Stomach smooth muscle (tissue), 2 donors: ENCODE measurements around the gene MT1B.
"Not testable (repeated sequence)": the region's sequence is repeated elsewhere in the genome, so short reads cannot be mapped to it uniquely, and the experiment has no call there.

Experiments used
- H3K27ac ChIP-seq: one replicate; pipeline ENCODE4 v1.7.0; 2013; ENCODE audit warnings: mild to moderate bottlenecking, low read length, inconsistent platforms
- H3K27me3 ChIP-seq, 2 donors: one replicate each; pipeline ENCODE4 v1.7.0; 2013; ENCODE audit warnings: low read length in 2 of 2; ENCODE audit not compliant: insufficient read depth in 2 of 2, control insufficient read depth in 1 of 2
- H3K36me3 ChIP-seq, 2 donors: one replicate each; pipeline ENCODE4 v1.7.0; 2013; ENCODE audit warnings: low read length in 2 of 2; ENCODE audit not compliant: control insufficient read depth in 2 of 2, insufficient read depth in 2 of 2
- H3K4me1 ChIP-seq: one replicate; pipeline ENCODE4 v1.7.0; 2013; ENCODE audit warnings: low read length; ENCODE audit not compliant: control insufficient read depth, insufficient read depth
- H3K4me3 ChIP-seq, 2 donors: one replicate each; pipeline ENCODE4 v1.7.0; 2013; ENCODE audit warnings: low read length in 2 of 2
- H3K9ac ChIP-seq, 2 donors: one replicate each; pipeline ENCODE4 v1.7.0; 2013; ENCODE audit warnings: low read length in 2 of 2, mild to moderate bottlenecking in 1 of 2
- H3K9me3 ChIP-seq, 2 donors: one replicate each; pipeline ENCODE4 v1.7.0; 2013; ENCODE audit warnings: low read length in 2 of 2; ENCODE audit not compliant: control insufficient read depth in 2 of 2
- donor health status: healthy.
- donor health status: Pancreatic carcinoma.

The MT1B gene

GRCh38 chr16:56669005-56669839, 17.5 kb downstream of the MT1B start, which contains the start of gene MT1H:
MT1H (plus strand) TSS chr16:56669814; CDS start chr16:56669885, 71 bp downstream.
- H3K9me3 ChIP-seq, result no peaks in the 10 kb centered on the region
- no peak within 1 kb of the TSS for H3K9ac ChIP-seq
- no peak within 1 kb of the TSS for H3K27ac ChIP-seq
- peaks cover 45 to 51% of the 10 kb centered on the region in 2 donors for H3K27me3 ChIP-seq
- peaks cover 14% of the 10 kb centered on the region for H3K4me1 ChIP-seq
- no peaks in the 10 kb centered on the region for H3K36me3 ChIP-seq
- H3K4me3 ChIP-seq, result no peak within 1 kb of the TSS

- H3K27me3 ChIP-seq, result peaks cover 40 to 54% of the 10 kb centered on the region in 2 donors
These were observed 18.3 kb downstream of the MT1B start for GRCh38 chr16:56669840-56670619.

DNA sequence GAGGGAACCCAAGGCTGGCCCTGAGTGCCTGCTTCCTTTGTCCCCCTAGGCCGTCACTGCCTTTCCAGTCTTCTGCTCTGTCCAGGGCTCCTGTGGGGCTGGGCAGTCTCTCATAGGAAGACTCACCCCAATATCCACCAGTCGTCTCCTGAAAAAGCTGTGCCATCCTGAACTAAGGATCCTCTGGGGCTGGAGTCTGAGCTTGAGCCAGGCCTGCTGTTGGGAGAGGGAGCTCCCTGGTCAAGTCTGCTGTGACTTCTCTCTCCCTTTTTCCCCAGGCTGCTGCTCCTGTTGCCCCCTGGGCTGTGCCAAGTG, 18.9 kb downstream of the MT1B start:
- H3K9me3 ChIP-seq, result no peaks in the 10 kb centered on the region
- peaks cover 42 to 60% of the 10 kb centered on the region in 2 donors for H3K27me3 ChIP-seq
- no peak overlapping the region for H3K4me3 ChIP-seq
- no peaks in the 10 kb centered on the region for H3K36me3 ChIP-seq
- H3K4me1 ChIP-seq, result peaks cover 14% of the 10 kb centered on the region
- H3K27ac ChIP-seq, result no peak overlapping the region
- no peak overlapping the region for H3K9ac ChIP-seq

More at GRCh38 chr16:56669840-56670619, 18.3 kb downstream of the MT1B start:
- H3K9me3 ChIP-seq, result no peaks in the 10 kb centered on the region
- no peak overlapping the region for H3K27ac ChIP-seq
- H3K4me1 ChIP-seq, result peaks cover 14% of the 10 kb centered on the region
- no peak overlapping the region for H3K9ac ChIP-seq
- no peak overlapping the region for H3K4me3 ChIP-seq
- H3K36me3 ChIP-seq, result no peaks in the 10 kb centered on the region

GRCh38 chr16:56671691-56672090, 20.0 kb downstream of the MT1B start:
- not testable (repeated sequence) for H3K27ac ChIP-seq, H3K9me3 ChIP-seq, H3K4me3 ChIP-seq, H3K9ac ChIP-seq, H3K36me3 ChIP-seq
- Histone ChIP-seq H3K4me1 (peaks cover 17% of the 10 kb centered on the region), H3K27me3 (peaks cover 47 to 67% of the 10 kb centered on the region in 2 donors)

- H3K4me3 ChIP-seq, result not testable (repeated sequence)
These were observed 20.5 kb downstream of the MT1B start for GRCh38 chr16:56672171-56672570.

GRCh38 chr16:56672761-56673536, 21.3 kb downstream of the MT1B start:
- Histone ChIP-seq H3K4me1 (peaks cover 15% of the 10 kb centered on the region), H3K36me3 (no peaks in the 10 kb centered on the region), H3K27ac (no peak overlapping the region), H3K27me3 (peaks cover 40 to 55% of the 10 kb centered on the region in 2 donors), H3K9me3 (no peaks in the 10 kb centered on the region), H3K9ac (no peak overlapping the region), H3K4me3 (no peak overlapping the region)

More at GRCh38 chr16:56672171-56672570, 20.5 kb downstream of the MT1B start:
- H3K27ac ChIP-seq, H3K36me3 ChIP-seq, H3K9ac ChIP-seq, H3K9me3 ChIP-seq: not testable (repeated sequence)
- peaks cover 17% of the 10 kb centered on the region for H3K4me1 ChIP-seq
- H3K27me3 ChIP-seq, result peaks cover 46 to 62% of the 10 kb centered on the region in 2 donors

GRCh38 chr16:56673921-56674320, 22.2 kb downstream of the MT1B start:
- Histone ChIP-seq H3K4me1 (peaks cover 11% of the 10 kb centered on the region), H3K27ac (no peak overlapping the region), H3K27me3 (peaks cover 34 to 45% of the 10 kb centered on the region in 2 donors), H3K4me3 (no peak overlapping the region), H3K9ac (no peak overlapping the region), H3K9me3 (no peaks in the 10 kb centered on the region), H3K36me3 (no peaks in the 10 kb centered on the region)

GRCh38 chr16:56674570-56674969, 22.9 kb downstream of the MT1B start:
- H3K27ac ChIP-seq, H3K36me3 ChIP-seq, H3K4me1 ChIP-seq, H3K9me3 ChIP-seq, H3K9ac ChIP-seq, H3K4me3 ChIP-seq: not testable (repeated sequence)
- H3K27me3 ChIP-seq, result peaks cover 27 to 39% of the 10 kb centered on the region in 2 donors

- no peak overlapping the region for H3K9ac ChIP-seq
- peaks cover 3% of the 10 kb centered on the region for H3K4me1 ChIP-seq
These were observed 24.1 kb downstream of the MT1B start for GRCh38 chr16:56675685-56676210.

GRCh38 chr16:56677474-56677873, 25.8 kb downstream of the MT1B start:
- H3K4me3 ChIP-seq, result no peak overlapping the region
- H3K27ac ChIP-seq, result no peak overlapping the region
- H3K9ac ChIP-seq, result no peak overlapping the region
- peaks cover 9% of the 10 kb centered on the region for H3K4me1 ChIP-seq
- H3K9me3 ChIP-seq, result no peaks in the 10 kb centered on the region
- H3K27me3 ChIP-seq, result peaks cover 13 to 32% of the 10 kb centered on the region in 2 donors
- no peaks in the 10 kb centered on the region for H3K36me3 ChIP-seq

More at GRCh38 chr16:56675685-56676210, 24.1 kb downstream of the MT1B start:
- no peaks in the 10 kb centered on the region for H3K9me3 ChIP-seq
- H3K27me3 ChIP-seq, result peaks cover 20 to 33% of the 10 kb centered on the region in 2 donors
- no peak overlapping the region for H3K27ac ChIP-seq
- no peaks in the 10 kb centered on the region for H3K36me3 ChIP-seq
- no peak overlapping the region for H3K4me3 ChIP-seq
